ENCODE results near the gene SOX5.
"Not testable (repeated sequence)": the region's sequence is repeated elsewhere in the genome, so short reads cannot be mapped to it uniquely, and the experiment has no call there.

SOX5 gene

DNA sequence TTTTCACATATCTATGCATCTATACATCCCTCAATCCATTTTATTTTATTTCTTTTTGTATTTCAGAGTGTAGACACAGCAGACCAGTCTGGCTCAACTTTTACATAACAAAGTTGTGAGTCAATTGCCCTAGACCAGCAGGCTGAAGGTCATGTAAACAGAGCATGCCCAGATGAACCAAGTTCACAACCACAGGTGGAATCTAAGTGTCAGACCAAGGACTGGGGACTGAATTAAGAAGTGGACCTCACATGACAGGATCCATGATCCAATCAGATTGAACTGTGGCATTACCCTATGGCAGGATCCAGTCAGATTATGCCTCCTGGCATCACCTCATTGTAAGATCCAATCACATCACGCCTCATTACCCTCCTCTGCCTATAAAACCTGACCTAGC lies 455.8 kb downstream of the SOX5 start:
- H2AFZ ChIP-seq (ENCODE audit: insufficient read depth, low read length, poor library complexity): no peak overlapping the region
- H3K4me3 ChIP-seq (ENCODE audit: low read depth, low read length): no peak overlapping the region
- H3K18ac ChIP-seq (ENCODE audit: low read length): no peak overlapping the region
- no peaks in the 10 kb centered on the region for H3K79me1 ChIP-seq (ENCODE audit: low read length)
- H4K8ac ChIP-seq (ENCODE audit: low read depth, low read length): no peak overlapping the region
- no peak overlapping the region for H3K9ac ChIP-seq (ENCODE audit: low read length)
- WGBS (ENCODE audit: extremely low coverage, insufficient coverage, insufficient read length): no CpG with 5 or more reads among the region's 1 CpG
- no peaks in the 10 kb centered on the region for H3K27me3 ChIP-seq (ENCODE audit: insufficient read depth, low read length)
- no peak overlapping the region for H3K4me2 ChIP-seq (ENCODE audit: low read length)
- no peak overlapping the region for H3K14ac ChIP-seq (ENCODE audit: low read length)
- H3K36me3 ChIP-seq (ENCODE audit: control insufficient read depth in 1 of 2, insufficient read depth in 2 of 2, low read length in 2 of 2): no peaks in the 10 kb centered on the region
- H3K9me3 ChIP-seq (ENCODE audit: insufficient read depth, low read depth, low read length): no peaks in the 10 kb centered on the region
- no peak overlapping the region for H2BK5ac ChIP-seq (ENCODE audit: low read depth, low read length, poor library complexity)
- no peak overlapping the region for H3K27ac ChIP-seq (ENCODE audit: low read depth, low read length)
- DNase-seq: no peak
- H4K91ac ChIP-seq (ENCODE audit: low read depth, low read length): no peak overlapping the region
- H3K79me2 ChIP-seq (ENCODE audit: control insufficient read depth, insufficient read depth, low read length, poor library complexity): no peaks in the 10 kb centered on the region
- H3K4me1 ChIP-seq (ENCODE audit: control insufficient read depth in 1 of 2, insufficient read depth in 2 of 2, low read length in 2 of 2): no peaks in the 10 kb centered on the region
- no peak overlapping the region for H4K12ac ChIP-seq (ENCODE audit: low read depth, low read length)
- H3K4ac ChIP-seq (ENCODE audit: low read depth, low read length): no peak overlapping the region
- no peak overlapping the region for H2BK12ac ChIP-seq (ENCODE audit: low read length)
- no peak overlapping the region for H2BK120ac ChIP-seq (ENCODE audit: insufficient read depth, low read length, poor library complexity)
- no peak overlapping the region for H3K23ac ChIP-seq (ENCODE audit: low read length)
- H2AK5ac ChIP-seq (ENCODE audit: low read length): no peak overlapping the region

DNA sequence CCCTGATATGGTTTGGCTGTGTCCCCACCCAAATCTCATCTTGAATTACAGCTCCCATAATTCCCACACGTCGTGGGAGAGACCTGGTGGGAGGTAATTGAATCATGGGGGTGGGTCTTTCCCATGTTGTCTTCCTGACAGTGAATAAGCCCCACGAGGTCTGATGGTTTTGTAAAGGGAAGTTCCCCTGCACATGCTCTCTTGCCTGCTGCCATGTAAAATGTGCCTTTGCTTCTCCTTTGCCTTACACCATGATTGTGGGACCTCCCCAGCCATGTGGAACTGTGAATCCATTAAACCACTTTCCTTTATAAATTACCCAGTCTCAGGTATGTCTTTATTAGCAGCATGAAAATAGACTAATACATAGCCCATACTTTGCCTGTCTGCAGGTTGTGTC lies 458.4 kb downstream of the SOX5 start:
- H3K23ac ChIP-seq (ENCODE audit: low read length); H3K79me1 ChIP-seq (ENCODE audit: low read length); H2AK5ac ChIP-seq (ENCODE audit: low read length); DNase-seq; H3K4me1 ChIP-seq (ENCODE audit: control insufficient read depth in 1 of 2, insufficient read depth in 2 of 2, low read length in 2 of 2); H2BK12ac ChIP-seq (ENCODE audit: low read length); H3K27me3 ChIP-seq (ENCODE audit: insufficient read depth, low read length); H3K4me3 ChIP-seq (ENCODE audit: low read depth, low read length); H2AFZ ChIP-seq (ENCODE audit: insufficient read depth, low read length, poor library complexity); H2BK5ac ChIP-seq (ENCODE audit: low read depth, low read length, poor library complexity); H3K79me2 ChIP-seq (ENCODE audit: control insufficient read depth, insufficient read depth, low read length, poor library complexity); H3K9ac ChIP-seq (ENCODE audit: low read length); H3K14ac ChIP-seq (ENCODE audit: low read length); H2BK120ac ChIP-seq (ENCODE audit: insufficient read depth, low read length, poor library complexity); H3K27ac ChIP-seq (ENCODE audit: low read depth, low read length); H4K91ac ChIP-seq (ENCODE audit: low read depth, low read length); H4K8ac ChIP-seq (ENCODE audit: low read depth, low read length); H3K18ac ChIP-seq (ENCODE audit: low read length); H3K4me2 ChIP-seq (ENCODE audit: low read length); H3K36me3 ChIP-seq (ENCODE audit: control insufficient read depth in 1 of 2, insufficient read depth in 2 of 2, low read length in 2 of 2); H3K9me3 ChIP-seq (ENCODE audit: insufficient read depth, low read depth, low read length); H3K4ac ChIP-seq (ENCODE audit: low read depth, low read length); H4K12ac ChIP-seq (ENCODE audit: low read depth, low read length): not testable (repeated sequence)
- WGBS (ENCODE audit: extremely low coverage, insufficient coverage, insufficient read length): no CpG with 5 or more reads among the region's 3 CpGs

DNA sequence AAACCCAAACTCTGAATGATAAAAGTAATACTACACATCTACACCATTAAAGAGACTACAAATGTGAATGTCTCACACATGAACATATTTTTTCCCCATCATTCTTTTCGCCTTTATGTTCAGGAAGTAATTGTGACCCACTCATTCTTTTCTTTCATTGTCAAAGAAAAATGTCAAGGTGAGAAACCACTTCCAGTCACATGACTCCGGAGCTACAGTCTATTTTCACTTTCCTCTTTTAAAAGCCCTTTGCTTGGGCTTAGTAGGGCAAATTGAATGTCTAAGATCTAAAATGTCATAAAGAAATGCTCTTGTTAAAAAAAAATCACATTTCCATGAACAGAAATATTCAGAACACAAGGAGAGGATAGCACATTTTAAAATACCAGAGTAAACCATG lies 461.3 kb downstream of the SOX5 start:
- no CpG with 5 or more reads among the region's 2 CpGs for WGBS (ENCODE audit: extremely low coverage, insufficient coverage, insufficient read length)
- Histone ChIP-seq H2AK5ac (ENCODE audit: low read length) (no peak overlapping the region), H3K4me2 (ENCODE audit: low read length) (no peak overlapping the region), H2BK12ac (ENCODE audit: low read length) (no peak overlapping the region), H2BK120ac (ENCODE audit: insufficient read depth, low read length, poor library complexity) (no peak overlapping the region), H3K4me1 (ENCODE audit: control insufficient read depth in 1 of 2, insufficient read depth in 2 of 2, low read length in 2 of 2) (no peaks in the 10 kb centered on the region), H3K9ac (ENCODE audit: low read length) (no peak overlapping the region), H3K79me1 (ENCODE audit: low read length) (no peaks in the 10 kb centered on the region), H3K9me3 (ENCODE audit: insufficient read depth, low read depth, low read length) (no peaks in the 10 kb centered on the region), H3K27me3 (ENCODE audit: insufficient read depth, low read length) (no peaks in the 10 kb centered on the region), H3K18ac (ENCODE audit: low read length) (no peak overlapping the region), H4K12ac (ENCODE audit: low read depth, low read length) (no peak overlapping the region), H3K27ac (ENCODE audit: low read depth, low read length) (no peak overlapping the region), H3K23ac (ENCODE audit: low read length) (no peak overlapping the region), H2AFZ (ENCODE audit: insufficient read depth, low read length, poor library complexity) (no peak overlapping the region), H3K4ac (ENCODE audit: low read depth, low read length) (no peak overlapping the region), H2BK5ac (ENCODE audit: low read depth, low read length, poor library complexity) (no peak overlapping the region), H4K8ac (ENCODE audit: low read depth, low read length) (no peak overlapping the region), H3K14ac (ENCODE audit: low read length) (no peak overlapping the region), H3K79me2 (ENCODE audit: control insufficient read depth, insufficient read depth, low read length, poor library complexity) (no peaks in the 10 kb centered on the region), H3K4me3 (ENCODE audit: low read depth, low read length) (no peak overlapping the region), H4K91ac (ENCODE audit: low read depth, low read length) (no peak overlapping the region), H3K36me3 (ENCODE audit: control insufficient read depth in 1 of 2, insufficient read depth in 2 of 2, low read length in 2 of 2) (no peaks in the 10 kb centered on the region)
- no peak for DNase-seq

DNA sequence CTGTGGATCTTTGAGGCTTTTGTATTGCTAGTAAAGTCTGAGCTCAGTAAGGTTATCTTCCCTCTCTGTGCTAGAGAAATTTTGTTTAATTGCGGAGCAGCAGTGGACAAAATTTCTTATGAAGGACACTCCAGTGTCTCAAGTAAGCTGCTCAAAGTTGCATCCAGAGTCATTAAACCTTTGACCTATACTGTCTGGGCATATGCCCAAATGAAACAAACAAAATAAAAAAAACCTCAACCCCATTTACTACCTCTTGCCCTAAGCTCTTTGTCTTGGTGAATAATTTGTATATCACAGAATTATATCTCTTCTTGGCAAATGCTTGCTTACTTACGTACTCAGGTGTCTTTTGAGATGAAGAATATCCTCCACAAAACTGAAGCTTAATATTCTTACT lies 465.2 kb downstream of the SOX5 start:
- no peak for DNase-seq
- H3K27ac ChIP-seq (ENCODE audit: low read depth, low read length): no peak overlapping the region
- no peak overlapping the region for H4K12ac ChIP-seq (ENCODE audit: low read depth, low read length)
- H3K14ac ChIP-seq (ENCODE audit: low read length): no peak overlapping the region
- no CpG with 5 or more reads among the region's 2 CpGs for WGBS (ENCODE audit: extremely low coverage, insufficient coverage, insufficient read length)
- H3K79me2 ChIP-seq (ENCODE audit: control insufficient read depth, insufficient read depth, low read length, poor library complexity): no peaks in the 10 kb centered on the region
- no peak overlapping the region for H4K91ac ChIP-seq (ENCODE audit: low read depth, low read length)
- no peaks in the 10 kb centered on the region for H3K9me3 ChIP-seq (ENCODE audit: insufficient read depth, low read depth, low read length)
- H3K18ac ChIP-seq (ENCODE audit: low read length): no peak overlapping the region
- H3K9ac ChIP-seq (ENCODE audit: low read length): no peak overlapping the region
- H4K8ac ChIP-seq (ENCODE audit: low read depth, low read length): no peak overlapping the region
- no peak overlapping the region for H2BK120ac ChIP-seq (ENCODE audit: insufficient read depth, low read length, poor library complexity)
- no peaks in the 10 kb centered on the region for H3K27me3 ChIP-seq (ENCODE audit: insufficient read depth, low read length)
- H3K4me3 ChIP-seq (ENCODE audit: low read depth, low read length): no peak overlapping the region
- H3K4ac ChIP-seq (ENCODE audit: low read depth, low read length): no peak overlapping the region
- no peak overlapping the region for H3K23ac ChIP-seq (ENCODE audit: low read length)
- no peaks in the 10 kb centered on the region for H3K4me1 ChIP-seq (ENCODE audit: control insufficient read depth in 1 of 2, insufficient read depth in 2 of 2, low read length in 2 of 2)
- H3K79me1 ChIP-seq (ENCODE audit: low read length): no peaks in the 10 kb centered on the region
- no peak overlapping the region for H2AK5ac ChIP-seq (ENCODE audit: low read length)
- H2AFZ ChIP-seq (ENCODE audit: insufficient read depth, low read length, poor library complexity): no peak overlapping the region
- no peak overlapping the region for H3K4me2 ChIP-seq (ENCODE audit: low read length)
- H2BK5ac ChIP-seq (ENCODE audit: low read depth, low read length, poor library complexity): no peak overlapping the region
- H3K36me3 ChIP-seq (ENCODE audit: control insufficient read depth in 1 of 2, insufficient read depth in 2 of 2, low read length in 2 of 2): no peaks in the 10 kb centered on the region
- H2BK12ac ChIP-seq (ENCODE audit: low read length): no peak overlapping the region
